HCT116 (cell line): ENCODE results near the gene HMGCLL1. TPM values are rescaled to one million over a fixed set of nuclear protein-coding genes. Genes with fewer than 3 reads are reported as not detected.

Experiments
- ATAC-seq: fragments of 200-7000 bp; cut with Tn5 transposase; 2 replicates; pipeline ENCODE4 v1.9.1; 2020; ENCODE audit warnings: mild to moderate bottlenecking, moderate library complexity
- BruUV-seq: library from RNA; stranded (reverse); fragments of 400-500 nt; replicated peaks from 2 replicates; lab custom pipeline; 2021; lab: Mats Ljungman, UMichigan
- CTCF ChIA-PET: fragments of 300-600 bp; sonication (Branson Sonifier 250); formaldehyde crosslinking; loops from one replicate; lab custom pipeline; 2021; ENCODE audit warnings: antibody characterized with exemption; lab: Charles Lee
- POLR2A ChIA-PET: fragments of 300-600, 350-600 bp; sonication (Branson Sonifier 250); formaldehyde crosslinking; loops from one replicate; lab custom pipeline; 2021; ENCODE audit warnings: antibody characterized with exemption; lab: Charles Lee
- RAD21 ChIA-PET, 2 experiments: fragments of 300-600 bp; sonication (Branson Sonifier 250); formaldehyde crosslinking; loops; one replicate each; lab custom pipeline; 2023; ENCODE audit warnings: low total read pairs in 2 of 2; ENCODE audit not compliant: uncharacterized antibody in 2 of 2, unreplicated experiment in 2 of 2, low non-redundant PET in 1 of 2; lab: Charles Lee
- DNase-seq: peaks from one replicate; pipeline ENCODE4 v3.0.0-alpha.2; 2010; ENCODE audit warnings: low read depth, low spot score
- H2AFZ ChIP-seq: fragments of 200-600 bp; shearing (Covaris generic), sonication (generic); 2 replicates; pipeline ENCODE4 v1.6.1; 2017; ENCODE audit warnings: low read depth, mixed run types, mixed read lengths, antibody characterized with exemption, low read length; ENCODE audit not compliant: poor library complexity, severe bottlenecking
- H3K27ac ChIP-seq: 2 replicates; pipeline ENCODE4 v1.5.1; 2012; ENCODE audit warnings: low read depth, low read length
- H3K27me3 ChIP-seq: fragments of 200-600 bp; sonication (generic); 2 replicates; pipeline ENCODE4 v1.6.1; 2016; ENCODE audit warnings: mixed run types, low read length, mixed read lengths; ENCODE audit not compliant: insufficient read depth
- H3K36me3 ChIP-seq, 2 experiments: fragments of 200-500 bp in 1 of 2; fragments of 200-600 bp in 1 of 2; sonication (Bioruptor generic) in 1 of 2; sonication (generic) in 1 of 2; 2 replicates each; pipeline versions ENCODE4 v1.5.1 to v1.6.1; 2014 to 2016; ENCODE audit warnings: low read length in 2 of 2, inconsistent platforms in 1 of 2, mixed read lengths in 1 of 2, mixed run types in 1 of 2; ENCODE audit not compliant: insufficient read depth in 2 of 2, control insufficient read depth in 1 of 2
- H3K4me1 ChIP-seq, 2 experiments: fragments of 200-600 bp in 1 of 2; sonication (generic) in 1 of 2; 2 replicates each; pipeline versions ENCODE4 v1.5.1 to v1.6.1; 2012 to 2017; ENCODE audit warnings: low read length in 2 of 2, inconsistent platforms in 1 of 2, mild to moderate bottlenecking in 1 of 2, mixed read lengths in 1 of 2, mixed run types in 1 of 2, moderate library complexity in 1 of 2; ENCODE audit not compliant: insufficient read depth in 2 of 2, control insufficient read depth in 1 of 2
- H3K4me2 ChIP-seq: fragments of 200-600 bp; sonication (generic); 2 replicates; pipeline ENCODE4 v1.6.1; 2017; ENCODE audit warnings: mixed run types, low read length, mixed read lengths
- H3K4me3 ChIP-seq, 2 experiments: fragments of 200-600 bp in 1 of 2; sonication (generic) in 1 of 2; replicated peaks in 1 of 2; 2 replicates each; pipeline ENCODE4 v1.5.1; 2011 to 2016; ENCODE audit warnings: low read length in 2 of 2, control low read depth in 1 of 2, low read depth in 1 of 2, mild to moderate bottlenecking in 1 of 2, mixed read lengths in 1 of 2, mixed run types in 1 of 2
- H3K79me2 ChIP-seq: fragments of 200-600 bp; sonication (generic); 2 replicates; pipeline ENCODE4 v1.6.1; 2017; ENCODE audit warnings: mild to moderate bottlenecking, mixed run types, low read length, moderate library complexity, mixed read lengths; ENCODE audit not compliant: insufficient read depth
- H3K9ac ChIP-seq: fragments of 200-600 bp; sonication (generic); 2 replicates; pipeline ENCODE4 v1.6.1; 2016; ENCODE audit warnings: low read length, mixed read lengths
- H3K9me2 ChIP-seq: fragments of 200-600 bp; sonication (generic), shearing (Covaris generic); 2 replicates; pipeline ENCODE4 v1.6.1; 2017; ENCODE audit warnings: mixed run types, mild to moderate bottlenecking, moderate library complexity; ENCODE audit not compliant: insufficient read depth
- H3K9me3 ChIP-seq, 2 experiments: fragments of 200-500 bp in 1 of 2; fragments of 200-600 bp in 1 of 2; sonication (Bioruptor generic) in 1 of 2; sonication (generic) in 1 of 2; 2 replicates each; pipeline ENCODE4 v1.6.1; 2014 to 2017; ENCODE audit warnings: low read length in 2 of 2, mixed read lengths in 2 of 2, inconsistent platforms in 1 of 2, low read depth in 1 of 2, mild to moderate bottlenecking in 1 of 2, mixed run types in 1 of 2, moderate library complexity in 1 of 2; ENCODE audit not compliant: control insufficient read depth in 1 of 2, insufficient read depth in 1 of 2
- H4K20me1 ChIP-seq: fragments of 200-600 bp; sonication (generic), shearing (Covaris generic); 2 replicates; pipeline ENCODE4 v1.6.1; 2017; ENCODE audit warnings: mixed run types, mild to moderate bottlenecking, moderate library complexity; ENCODE audit not compliant: insufficient read depth
- CBX3 ChIP-seq: IDR thresholded peaks from 2 replicates; pipeline ENCODE4 v1.6.1; 2012; ENCODE audit warnings: low read depth
- CEBPB ChIP-seq: IDR thresholded peaks from 2 replicates; pipeline ENCODE4 v1.6.1; 2012; ENCODE audit warnings: low read depth
- ELF1 ChIP-seq: IDR thresholded peaks from 2 replicates; pipeline ENCODE4 v1.6.1; 2012; ENCODE audit warnings: low read depth, borderline replicate concordance
- EZH2 ChIP-seq: fragments of 200-600 bp; sonication (generic); IDR thresholded peaks from 2 replicates; pipeline ENCODE4 v1.6.1; 2017; ENCODE audit warnings: antibody characterized with exemption, mixed run types
- EZH2phosphoT487 ChIP-seq: fragments of 200-600 bp; IDR thresholded peaks from 2 replicates; pipeline ENCODE4 v1.6.1; 2018; ENCODE audit warnings: antibody characterized with exemption, borderline replicate concordance
- FOSL1 ChIP-seq: IDR thresholded peaks from 2 replicates; pipeline ENCODE4 v1.6.1; 2012; ENCODE audit warnings: low read depth
- JUND ChIP-seq: IDR thresholded peaks from 2 replicates; pipeline ENCODE4 v1.6.1; 2012
- MAX ChIP-seq: IDR thresholded peaks from 2 replicates; pipeline ENCODE4 v1.6.1; 2012
- POLR2A ChIP-seq: IDR thresholded peaks from 2 replicates; pipeline ENCODE4 v1.7.0; 2011; ENCODE audit warnings: borderline replicate concordance; ENCODE audit not compliant: insufficient read depth, insufficient read length; ENCODE audit errors: extremely low read depth
- POLR2AphosphoS5 ChIP-seq: IDR thresholded peaks from 2 replicates; pipeline ENCODE4 v1.6.1; 2011; ENCODE audit warnings: mild to moderate bottlenecking, low read depth, low read length, moderate library complexity
- RAD21 ChIP-seq: IDR thresholded peaks from 2 replicates; pipeline ENCODE4 v1.6.1; 2012; ENCODE audit warnings: low read depth, mild to moderate bottlenecking
- REST ChIP-seq: IDR thresholded peaks from 2 replicates; pipeline ENCODE4 v1.6.1; 2012; ENCODE audit warnings: low read depth
- SIN3A ChIP-seq: IDR thresholded peaks from 2 replicates; pipeline ENCODE4 v1.6.1; 2012; ENCODE audit warnings: low read depth
- SP1 ChIP-seq: IDR thresholded peaks from 2 replicates; pipeline ENCODE4 v1.6.1; 2012; ENCODE audit warnings: low read depth
- TCF7L2 ChIP-seq: IDR thresholded peaks from 2 replicates; pipeline ENCODE4 v1.7.0; 2011; ENCODE audit warnings: borderline replicate concordance, inconsistent platforms; ENCODE audit not compliant: insufficient read depth, insufficient read length; ENCODE audit errors: extremely low read depth
- YY1 ChIP-seq: IDR thresholded peaks from 2 replicates; pipeline ENCODE4 v1.6.1; 2011; ENCODE audit warnings: low read length, low read depth, moderate library complexity, mild to moderate bottlenecking; ENCODE audit not compliant: insufficient replicate concordance; ENCODE audit errors: extremely low read depth
- ZBTB33 ChIP-seq: IDR thresholded peaks from 2 replicates; pipeline ENCODE4 v1.6.1; 2011; ENCODE audit warnings: mild to moderate bottlenecking, low read length, moderate library complexity; ENCODE audit not compliant: insufficient replicate concordance; ENCODE audit errors: extremely low read depth
- ZFX ChIP-seq: fragments of 450-650 bp; IDR thresholded peaks from 2 replicates; pipeline ENCODE4 v1.6.1; 2017
- intact Hi-C: fragments of 100-400 bp; cut with micrococcal nuclease; formaldehyde crosslinking; loops from 2 replicates; pipeline ENCODE4 v1.10.0; 2022
- total RNA-seq: library from RNA; stranded (reverse); gene quantifications from one replicate; pipeline ENCODE4 v1.2.1, GENCODE V29; 2021; ENCODE audit not compliant: unreplicated experiment

HMGCLL1 gene
- total RNA-seq, 1 experiment from 2014 or later: not detected

GRCh38 chr6:55524441-55524840, 54.6 kb downstream of the HMGCLL1 start:
- Histone ChIP-seq H3K27ac (no peak overlapping the region), H3K4me3 (no peak overlapping the region), H4K20me1 (no peaks in the 10 kb centered on the region), H3K4me1 (no peaks in the 10 kb centered on the region), H3K4me2 (no peak overlapping the region), H3K9me3 (no peaks in the 10 kb centered on the region), H3K9me2 (no peaks in the 10 kb centered on the region), H2AFZ (no peak overlapping the region), H3K9ac (no peak overlapping the region), H3K79me2 (no peaks in the 10 kb centered on the region), H3K27me3 (0 out of 2 replicates have a peak, but pooled peaks cover 4% of the 10 kb centered on the region), H3K36me3 (no peaks in the 10 kb centered on the region)
- DNase-seq: no peak
- BruUV-seq: no TSS peak
- ATAC-seq: no peak
- TF ChIP-seq ZBTB33 (no peak), MAX (no peak), REST (no peak), CBX3 (no peak), SP1 (no peak), FOSL1 (no peak), POLR2A (no peak), RAD21 (no peak), EZH2phosphoT487 (no peak), ZFX (no peak), EZH2 (no peak), CEBPB (no peak), JUND (no peak), SIN3A (no peak), POLR2AphosphoS5 (no peak), ELF1 (no peak), YY1 (no peak), TCF7L2 (no peak)
- POLR2A ChIA-PET: no interaction called here
- RAD21 ChIA-PET: no interaction called here
- intact Hi-C loops: no loop called here
- CTCF ChIA-PET: no interaction called here
